H4 (cell line): ENCODE measurements around the gene BOLA3. TPM values are rescaled to one million over a fixed set of nuclear protein-coding genes. Genes with fewer than 3 reads are reported as not detected.
"Not testable (repeated sequence)": the region's sequence is repeated elsewhere in the genome, so short reads cannot be mapped to it uniquely, and the experiment has no call there.

Source experiments
- DNase-seq: peaks from one replicate; pipeline ENCODE4 v3.0.0-alpha.2; 2015; ENCODE audit warnings: low spot score
- total RNA-seq: library from RNA; depleted of rRNA; stranded (reverse); fragments of >200 nt; shearing (Covaris generic); gene quantifications from 2 replicates; pipeline ENCODE4 v1.2.3, GENCODE V29; 2014; rRNA removed

BOLA3 gene
- total RNA-seq, 1 experiment from 2014 or later = 144 TPM

DNA sequence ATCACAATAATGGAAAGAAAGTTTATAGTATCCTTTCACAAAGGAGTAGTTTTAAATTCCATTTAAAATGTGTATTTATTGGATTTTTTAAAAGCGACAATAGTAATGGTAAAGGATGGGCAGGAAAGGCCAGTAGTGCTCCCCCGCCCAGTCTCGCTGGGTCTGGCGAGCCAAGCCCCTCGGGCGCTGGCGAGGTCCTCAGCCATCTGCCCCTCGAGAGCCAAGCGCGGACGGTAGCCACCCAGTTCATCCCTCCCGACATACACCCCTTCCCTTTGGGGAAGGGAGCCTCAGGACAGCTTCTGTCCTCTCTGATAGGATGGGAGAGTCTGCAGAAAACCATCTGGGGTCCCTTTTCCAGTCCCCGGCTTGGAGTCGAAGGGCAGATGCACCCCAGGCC, 45.2 kb downstream of the BOLA3 start:
- no peak for DNase-seq

GRCh38 chr2:74101574-74102300, 46.0 kb downstream of the BOLA3 start:
- no peak for DNase-seq

DNA sequence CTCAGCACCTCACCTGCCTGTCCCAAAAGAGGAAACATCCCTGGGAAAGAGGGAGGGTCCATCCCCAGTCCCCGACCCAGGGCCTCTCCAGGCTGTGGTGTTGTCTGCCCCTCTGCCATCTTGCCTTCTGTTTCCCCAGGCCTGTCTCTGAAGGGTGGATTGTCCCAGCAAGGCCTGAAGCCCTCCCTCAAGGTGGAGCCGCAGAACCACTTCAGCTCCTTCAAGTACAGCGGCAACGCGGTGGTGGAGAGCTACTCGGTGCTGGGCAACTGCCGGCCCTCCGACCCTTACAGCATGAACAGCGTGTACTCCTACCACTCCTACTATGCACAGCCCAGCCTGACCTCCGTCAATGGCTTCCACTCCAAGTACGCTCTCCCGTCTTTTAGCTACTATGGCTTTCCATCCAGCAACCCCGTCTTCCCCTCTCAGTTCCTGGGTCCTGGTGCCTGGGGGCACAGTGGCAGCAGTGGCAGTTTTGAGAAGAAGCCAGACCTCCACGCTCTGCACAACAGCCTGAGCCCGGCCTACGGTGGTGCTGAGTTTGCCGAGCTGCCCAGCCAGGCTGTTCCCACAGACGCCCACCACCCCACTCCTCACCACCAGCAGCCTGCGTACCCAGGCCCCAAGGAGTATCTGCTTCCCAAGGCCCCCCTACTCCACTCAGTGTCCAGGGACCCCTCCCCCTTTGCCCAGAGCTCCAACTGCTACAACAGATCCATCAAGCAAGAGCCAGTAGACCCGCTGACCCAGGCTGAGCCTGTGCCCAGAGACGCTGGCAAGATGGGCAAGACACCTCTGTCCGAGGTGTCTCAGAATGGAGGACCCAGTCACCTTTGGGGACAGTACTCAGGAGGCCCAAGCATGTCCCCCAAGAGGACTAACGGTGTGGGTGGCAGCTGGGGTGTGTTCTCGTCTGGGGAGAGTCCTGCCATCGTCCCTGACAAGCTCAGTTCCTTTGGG, 47.2 kb downstream of the BOLA3 start:
- no peak for DNase-seq

- no peak for DNase-seq
These were observed 47.9 kb downstream of the BOLA3 start for GRCh38 chr2:74099835-74100234.

DNA sequence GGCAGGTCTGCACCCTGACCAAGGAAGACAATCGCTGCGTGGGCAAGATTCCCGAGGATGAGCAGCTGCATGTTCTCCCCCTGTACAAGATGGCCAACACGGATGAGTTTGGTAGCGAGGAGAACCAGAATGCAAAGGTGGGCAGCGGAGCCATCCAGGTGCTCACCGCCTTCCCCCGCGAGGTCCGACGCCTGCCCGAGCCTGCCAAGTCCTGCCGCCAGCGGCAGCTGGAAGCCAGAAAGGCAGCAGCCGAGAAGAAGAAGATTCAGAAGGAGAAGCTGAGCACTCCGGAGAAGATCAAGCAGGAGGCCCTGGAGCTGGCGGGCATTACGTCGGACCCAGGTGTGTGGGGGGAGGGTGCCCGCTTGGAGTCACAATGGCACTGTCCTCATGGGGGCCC, 48.4 kb downstream of the BOLA3 start:
- no peak for DNase-seq

- DNase-seq = no peak
These were observed 50.1 kb downstream of the BOLA3 start for GRCh38 chr2:74097574-74097973.

GRCh38 chr2:74096052-74096451, 51.7 kb downstream of the BOLA3 start:
- no peak for DNase-seq

DNA sequence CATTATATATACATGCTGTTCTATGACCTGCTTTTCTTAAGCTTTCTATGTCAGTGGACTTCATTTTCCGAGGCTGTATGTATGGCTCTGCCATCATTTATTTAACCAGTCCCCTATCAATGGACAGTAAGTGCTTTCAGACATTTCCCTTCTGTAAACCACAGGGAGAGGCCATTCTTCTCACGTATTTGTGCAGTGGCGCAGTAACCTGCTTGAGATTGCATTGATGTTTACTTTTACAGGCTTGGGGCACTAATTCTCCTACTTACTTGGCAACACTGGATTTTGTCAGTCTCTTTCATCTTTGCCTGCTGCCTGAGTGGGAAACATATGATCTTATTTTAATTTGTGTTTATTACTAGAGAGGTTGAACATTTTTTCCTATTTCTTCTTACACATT, 52.1 kb downstream of the BOLA3 start:
- DNase-seq = no peak

DNA sequence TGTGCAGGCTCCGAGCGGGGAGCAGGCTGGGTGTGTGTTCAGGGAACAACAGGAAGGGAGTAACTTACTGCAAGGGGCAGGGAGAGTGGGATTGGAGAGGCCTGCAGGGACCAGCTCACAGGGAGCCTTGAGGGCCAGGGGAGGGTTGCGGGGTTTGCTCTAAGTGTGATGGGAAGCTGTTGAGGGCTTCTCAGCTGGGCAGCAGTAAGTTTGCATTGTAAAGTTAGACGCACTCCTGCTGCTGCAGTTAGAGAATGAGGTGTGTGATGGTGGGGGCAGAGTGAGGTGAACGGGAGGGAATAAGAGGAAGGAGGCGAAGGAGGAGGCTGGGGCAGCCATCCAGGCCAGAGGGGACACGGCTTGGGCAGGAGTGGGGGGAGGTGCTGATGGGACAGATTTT, 53.4 kb downstream of the BOLA3 start:
- no peak for DNase-seq

- DNase-seq = no peak
These were observed 53.9 kb downstream of the BOLA3 start for GRCh38 chr2:74093840-74094239.

GRCh38 chr2:74093426-74093825, 54.3 kb downstream of the BOLA3 start:
- DNase-seq = no peak

DNA sequence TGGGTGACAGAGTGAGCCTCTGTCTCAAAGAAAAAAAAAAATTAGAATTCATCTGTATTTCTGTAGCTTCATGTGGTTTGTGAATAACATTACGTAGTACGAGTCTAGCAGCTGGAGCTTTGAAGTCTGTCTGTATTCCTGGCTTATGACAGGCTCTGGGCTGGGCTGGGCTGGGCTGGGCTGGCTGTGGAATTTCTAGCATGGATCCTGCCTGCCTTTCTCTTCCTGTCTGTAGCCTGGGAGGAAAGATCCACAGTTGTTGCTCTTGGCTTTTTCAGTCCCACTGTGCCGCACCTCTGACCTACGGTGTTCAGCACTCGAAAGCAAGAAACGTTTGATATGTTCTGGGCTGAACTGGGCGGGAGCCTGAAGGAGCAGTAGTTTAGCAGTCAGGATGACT, 55.4 kb downstream of the BOLA3 start:
- no peak for DNase-seq

- no peak for DNase-seq
These were observed 56.3 kb downstream of the BOLA3 start for GRCh38 chr2:74091391-74091790.

DNA sequence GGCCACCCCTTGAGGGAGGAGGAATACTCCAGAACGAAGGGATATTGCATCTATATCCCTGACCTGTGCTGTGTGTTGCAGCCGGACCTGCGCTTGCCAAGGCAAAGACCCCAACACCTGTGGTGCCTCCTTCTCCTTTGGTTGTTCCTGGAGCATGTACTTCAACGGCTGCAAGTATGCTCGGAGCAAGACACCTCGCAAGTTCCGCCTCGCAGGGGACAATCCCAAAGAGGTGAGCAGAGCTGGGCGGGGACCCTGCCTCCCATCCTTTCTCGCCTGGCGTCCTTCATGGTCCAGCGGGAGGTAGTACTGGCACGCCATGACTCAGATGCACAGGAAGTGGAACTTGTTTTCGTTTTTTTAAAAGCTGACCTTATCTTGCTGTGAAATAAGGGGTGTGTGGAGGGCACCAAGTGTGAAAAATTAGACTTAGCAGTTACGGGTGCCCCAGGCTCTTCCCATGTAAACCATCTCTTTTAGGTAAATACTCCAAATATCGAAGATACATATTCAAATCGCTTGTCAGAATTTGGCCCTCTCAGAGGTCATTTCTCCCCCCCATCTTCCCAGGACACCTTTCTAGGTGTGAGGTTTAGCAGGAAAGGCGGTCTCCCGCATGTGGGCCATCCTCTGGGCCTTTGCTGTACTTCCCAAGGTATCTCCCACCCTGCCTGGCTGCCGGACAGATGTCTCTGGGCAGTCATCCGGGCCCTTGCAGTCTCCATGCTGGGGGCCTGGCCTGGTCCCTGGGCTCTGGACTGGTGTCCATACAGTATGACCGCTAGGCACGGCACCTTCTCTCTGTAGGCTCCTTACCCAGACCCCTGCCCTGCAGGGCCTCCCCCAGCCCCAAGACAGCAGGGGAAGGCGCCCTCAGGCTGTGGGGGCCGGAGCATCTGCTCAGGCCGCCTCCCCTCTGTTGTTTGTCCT, 57.6 kb downstream of the BOLA3 start:
- DNase-seq = no peak

DNA sequence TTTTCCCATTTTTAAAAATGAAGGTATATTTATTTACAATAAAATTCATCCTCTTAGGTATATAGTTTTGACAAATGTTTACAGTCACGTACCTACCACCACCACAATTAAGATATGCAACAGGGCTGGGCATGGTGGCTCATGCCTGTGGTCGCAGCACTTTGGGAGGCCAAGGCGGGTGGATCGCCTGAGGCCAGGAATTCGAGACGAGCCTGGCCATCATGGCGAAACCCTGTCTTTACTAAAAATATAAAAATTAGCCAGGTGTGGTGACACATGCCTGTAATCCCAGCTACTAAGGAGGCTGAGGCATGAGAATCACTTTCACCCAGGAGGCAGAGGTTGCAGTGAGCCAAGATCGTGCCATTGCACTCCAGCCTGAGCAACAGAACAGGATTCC, 59.0 kb downstream of the BOLA3 start:
- DNase-seq = not testable (repeated sequence)

DNA sequence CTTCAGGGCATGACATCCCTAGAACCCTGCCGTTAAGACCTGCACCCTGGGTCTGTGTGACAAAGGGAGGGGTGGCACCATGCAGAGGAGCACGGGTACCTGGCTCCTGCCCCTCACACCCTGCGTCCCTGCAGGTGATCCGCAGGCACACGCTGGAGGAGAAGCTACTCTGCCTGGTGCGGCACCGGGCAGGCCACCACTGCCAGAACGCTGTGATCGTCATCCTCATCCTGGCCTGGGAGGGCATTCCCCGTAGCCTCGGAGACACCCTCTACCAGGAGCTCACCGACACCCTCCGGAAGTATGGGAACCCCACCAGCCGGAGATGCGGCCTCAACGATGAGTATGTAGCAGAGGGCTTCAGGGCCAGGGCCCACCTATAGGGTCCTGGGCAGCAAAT, 60.0 kb downstream of the BOLA3 start:
- DNase-seq = no peak

DNA sequence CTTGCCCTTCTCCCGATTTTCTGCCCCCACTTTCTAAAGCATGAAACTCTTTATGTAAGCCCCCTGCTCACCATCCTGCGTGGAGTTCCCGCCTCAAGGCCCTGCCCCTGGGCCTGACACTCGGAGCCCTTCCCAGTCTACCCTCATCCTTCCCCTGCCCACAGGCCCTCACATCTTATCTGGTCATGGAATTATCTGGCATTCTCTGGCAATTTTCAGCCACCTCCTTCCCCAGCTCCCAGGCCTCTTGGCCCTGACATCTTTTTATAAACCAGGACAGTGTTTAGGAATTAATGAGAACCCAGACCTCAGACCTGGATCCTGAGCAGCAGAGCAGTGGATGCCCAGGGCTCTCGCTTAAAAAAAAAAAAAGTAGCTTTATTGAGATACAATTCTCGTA, 61.7 kb downstream of the BOLA3 start:
- DNase-seq = no peak

Other genes with a start within 250 kb of the BOLA3 start
- 110 and 150 TPM in 2 replicates for gene DGUOK, start 221.0 kb downstream of the BOLA3 start, total RNA-seq
- 4.7 and 4.9 TPM in 2 replicates for gene TET3, start 163.0 kb downstream of the BOLA3 start, total RNA-seq
- 147 and 150 TPM in 2 replicates for gene MOB1A, start 31.0 kb upstream of the BOLA3 start, total RNA-seq
- gene MTHFD2, start 50.7 kb upstream of the BOLA3 start, total RNA-seq = 257 and 261 TPM in 2 replicates
- 0.02 and 0.23 TPM in 2 replicates for gene SLC4A5, start 195.5 kb upstream of the BOLA3 start, total RNA-seq
- 55.1 and 67.2 TPM in 2 replicates for gene DCTN1, start 232.4 kb upstream of the BOLA3 start, total RNA-seq